ENCODE data around the gene HSPB7.

GRCh38 chr1:16013220-16013907 is 4.5 kb downstream of the HSPB7 start:
- TF ChIP-seq CTCF (conservative IDR thresholded peaks at IDR 0.05 in 1 of 2, IDR thresholded peaks at IDR 0.05 in 1 of 2; ENCODE audit: low read depth in 1 of 2, low read length in 2 of 2) (no peak), EZH2 (IDR thresholded peaks at IDR 0.05; ENCODE audit: low read length, missing control alignments) (no peak)

Measured in fibroblast of lung (primary cell).